Endodermal cell (in vitro differentiated cells): ENCODE measurements around the gene PPIP5K2. TPM values are rescaled to one million over a fixed set of nuclear protein-coding genes. Genes with fewer than 3 reads are reported as not detected.

Experiments used
- DNase-seq: peaks from one replicate; pipeline ENCODE4 v3.0.0-alpha.2; 2017
- H3K27ac ChIP-seq: 2 replicates; pipeline ENCODE4 v1.5.1; 2013; ENCODE audit warnings: mild to moderate bottlenecking, low read depth, low read length, moderate library complexity
- H3K27me3 ChIP-seq: 2 replicates; pipeline ENCODE4 v1.6.1; 2013; ENCODE audit warnings: mild to moderate bottlenecking, low read length, moderate library complexity; ENCODE audit not compliant: insufficient read depth, control insufficient read depth, poor library complexity, severe bottlenecking
- H3K36me3 ChIP-seq: 2 replicates; pipeline ENCODE4 v1.7.0; 2013; ENCODE audit warnings: mild to moderate bottlenecking, low read length, moderate library complexity; ENCODE audit not compliant: control insufficient read depth, insufficient read depth
- H3K4me1 ChIP-seq: one replicate; pipeline ENCODE4 v1.7.0; 2013; ENCODE audit warnings: low read length; ENCODE audit not compliant: control insufficient read depth, insufficient read depth
- H3K4me3 ChIP-seq: 2 replicates; pipeline ENCODE4 v1.5.1; 2013; ENCODE audit warnings: mild to moderate bottlenecking, low read length, moderate library complexity
- H3K9ac ChIP-seq: 2 replicates; pipeline ENCODE4 v1.6.1; 2013; ENCODE audit warnings: mild to moderate bottlenecking, low read length, moderate library complexity; ENCODE audit not compliant: poor library complexity, severe bottlenecking; ENCODE audit errors: extremely low read depth
- H3K9me3 ChIP-seq: 2 replicates; pipeline ENCODE4 v1.6.1; 2013; ENCODE audit warnings: mild to moderate bottlenecking, low read length, moderate library complexity; ENCODE audit not compliant: control insufficient read depth
- H3K27ac Mint-ChIP-seq: 2 replicates; pipeline ENCODE4 v1.8.0; 2020; ENCODE audit warnings: mixed read lengths
- H3K27me3 Mint-ChIP-seq: 2 replicates; pipeline ENCODE4 v1.8.0; 2021; ENCODE audit warnings: mild to moderate bottlenecking, mixed read lengths; ENCODE audit not compliant: insufficient read depth
- H3K36me3 Mint-ChIP-seq: 2 replicates; pipeline ENCODE4 v1.8.0; 2020; ENCODE audit warnings: low read depth, mixed read lengths
- H3K4me1 Mint-ChIP-seq: 2 replicates; pipeline ENCODE4 v1.8.0; 2020; ENCODE audit warnings: mixed read lengths
- H3K4me3 Mint-ChIP-seq: 2 replicates; pipeline ENCODE4 v1.8.0; 2020; ENCODE audit warnings: mild to moderate bottlenecking, moderate library complexity, mixed read lengths
- H3K9me3 Mint-ChIP-seq: 2 replicates; pipeline ENCODE4 v1.8.0; 2020; ENCODE audit warnings: mild to moderate bottlenecking, mixed read lengths
- CTCF ChIP-seq: fragments of 200-600 bp; sonication (generic); conservative IDR thresholded peaks from 2 replicates; pipeline ENCODE4 v1.5.0; 2021; ENCODE audit warnings: antibody characterized with exemption, mild to moderate bottlenecking
- WGBS, 2 experiments: methylation state at CpG; one replicate each; pipeline versions ENCODE4 v1.1.5 to v1.1.7; 2013; ENCODE audit warnings: missing lambda C conversion rate in 2 of 2, mixed read lengths in 1 of 2; ENCODE audit not compliant: insufficient coverage in 1 of 2, insufficient read length in 1 of 2; 5-methylcytosine and 5-hydroxymethylcytosine counted together
- total RNA-seq, 2 donors: library from RNA; stranded (reverse); fragmentation: NEBNext Ultra II Directional in 1 of 2; extraction: Animal tissue kit (Norgen Biotek cat#: 25700) in 1 of 2; gene quantifications; 2 replicates in 1 of 2; 3 replicates in 1 of 2; pipeline ENCODE4 v1.2.1, GENCODE V29; 2021

The PPIP5K2 gene
- total RNA-seq, 2 donors from 2014 or later: 67.1 to 68.0 TPM

GRCh38 chr5:103094737-103095136 lies 25.4 kb upstream of the PPIP5K2 start:
- Histone ChIP-seq H3K4me1 (peaks cover 4% of the 10 kb centered on the region), H3K9me3 (peaks cover 10% of the 10 kb centered on the region), H3K36me3 (peaks cover 11% of the 10 kb centered on the region), H3K27me3 (no peaks in the 10 kb centered on the region), H3K9ac (no peak overlapping the region), H3K27ac (no peak overlapping the region), H3K4me3 (no peak overlapping the region)
- Mint-ChIP-seq H3K4me1 (peaks cover 18% of the 10 kb centered on the region), H3K36me3 (peaks cover 10% of the 10 kb centered on the region), H3K4me3 (no peak overlapping the region), H3K27me3 (no peaks in the 10 kb centered on the region), H3K27ac (no peak overlapping the region), H3K9me3 (no peaks in the 10 kb centered on the region)
- no peak for DNase-seq
- WGBS, 2 experiments: 29 to 33% methylated on average over 2 of the region's 2 CpGs
- TF ChIP-seq CTCF: no peak

- Mint-ChIP-seq H3K27me3 (no peaks in the 10 kb centered on the region), H3K36me3 (peaks cover 10% of the 10 kb centered on the region), H3K4me1 (peaks cover 15% of the 10 kb centered on the region), H3K27ac (no peak overlapping the region), H3K9me3 (no peaks in the 10 kb centered on the region), H3K4me3 (no peak overlapping the region)
- H3K27me3 ChIP-seq: no peaks in the 10 kb centered on the region
- DNase-seq: no peak
- WGBS, 2 experiments: 100% methylated on average over 1 of the region's 2 CpGs; no CpG with 5 or more reads in 1 of the 2 experiments
- peaks cover 4% of the 10 kb centered on the region for H3K4me1 ChIP-seq
- TF ChIP-seq CTCF: no peak
- no peak overlapping the region for H3K9ac ChIP-seq
- no peak overlapping the region for H3K4me3 ChIP-seq
- no peaks in the 10 kb centered on the region for H3K9me3 ChIP-seq
- H3K27ac ChIP-seq: no peak overlapping the region
- H3K36me3 ChIP-seq: peaks cover 5% of the 10 kb centered on the region
These were observed 21.1 kb upstream of the PPIP5K2 start for GRCh38 chr5:103098993-103099392.

GRCh38 chr5:103101079-103101750 lies 18.9 kb upstream of the PPIP5K2 start:
- Histone ChIP-seq H3K4me1 (no peaks in the 10 kb centered on the region), H3K9me3 (no peaks in the 10 kb centered on the region), H3K9ac (no peak overlapping the region), H3K36me3 (peaks cover 11% of the 10 kb centered on the region), H3K27me3 (no peaks in the 10 kb centered on the region), H3K4me3 (no peak overlapping the region), H3K27ac (no peak overlapping the region)
- Mint-ChIP-seq H3K27ac (no peak overlapping the region), H3K27me3 (no peaks in the 10 kb centered on the region), H3K9me3 (no peaks in the 10 kb centered on the region), H3K36me3 (peaks cover 14% of the 10 kb centered on the region), H3K4me1 (no peaks in the 10 kb centered on the region), H3K4me3 (no peak overlapping the region)
- TF ChIP-seq CTCF: no peak
- 80 to 94% methylated on average over 1 to 6 of the region's 6 CpGs for WGBS, 2 experiments
- no peak for DNase-seq
